ENCODE measurements around the gene SH3TC1. TPM values are rescaled to one million over a fixed set of nuclear protein-coding genes. Genes with fewer than 3 reads are reported as not detected.
A peak's percentile ranks its signal among the peaks of the same experiment; 100 is the strongest.

The SH3TC1 gene
- total and polyA plus RNA-seq, 2 of the 13 experiments (the other 11 are each of a cell fraction or from before 2014, with no cell fraction given) = 14.9 to 21.8 TPM

DNA sequence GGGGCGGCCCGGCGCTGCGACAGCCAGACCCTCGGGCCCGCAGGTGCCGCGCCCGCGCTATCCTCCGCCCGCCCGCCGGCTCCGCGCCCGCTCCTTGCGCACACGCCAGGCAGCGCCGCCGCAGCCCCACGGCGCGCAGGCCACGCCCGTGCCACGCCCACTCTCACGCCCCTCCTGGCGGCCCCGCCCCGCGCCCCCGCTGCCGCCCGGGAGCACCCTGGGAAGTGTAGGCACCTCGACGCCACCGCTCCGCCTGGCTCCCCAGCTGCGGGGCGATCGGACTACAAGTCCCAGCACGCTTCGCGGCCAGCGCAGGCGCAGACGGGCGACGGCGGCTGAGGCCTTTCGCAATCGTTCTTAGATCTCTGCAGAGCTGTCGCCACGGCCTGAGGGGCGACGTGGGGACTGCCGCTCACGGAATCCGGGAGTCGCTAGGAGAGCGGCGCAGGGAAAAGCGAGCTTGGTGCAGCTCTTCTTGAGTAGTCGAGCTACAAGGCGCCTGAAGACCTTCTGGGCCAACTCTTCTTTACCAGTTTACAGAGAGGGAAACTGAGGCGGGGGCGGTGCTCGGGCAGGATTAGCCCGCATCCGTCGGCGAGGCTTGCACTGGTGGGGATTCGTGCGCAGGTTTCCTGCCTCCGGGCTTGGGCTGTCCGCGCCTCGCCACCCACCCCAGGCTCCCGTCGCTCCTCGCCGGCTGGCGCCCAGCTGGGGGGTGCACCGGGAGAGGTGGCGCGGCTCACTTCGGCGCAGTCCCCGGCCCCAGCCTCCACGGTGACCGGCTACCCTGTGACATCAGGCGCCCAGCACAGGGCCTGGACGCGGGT lies 40.2 kb upstream of the SH3TC1 start, which contains the start of gene ABLIM2 (continued):
- TF ChIP-seq ZNF407 (CRISPR knock-in tag; IDR thresholded peaks at IDR 0.05; ENCODE audit: not compliant biosample characterization) (peak; percentile 19), ARID2 (CRISPR knock-in tag; IDR thresholded peaks at IDR 0.05; ENCODE audit: borderline replicate concordance) (no peak), KLF11 (CRISPR knock-in tag; IDR thresholded peaks at IDR 0.05) (no peak), ZBTB20 (CRISPR knock-in tag; IDR thresholded peaks at IDR 0.05; ENCODE audit: borderline replicate concordance, low read depth) (0 out of 2 replicates have a peak, but pooled peaks have one; percentile 27), KDM3A (CRISPR knock-in tag; IDR thresholded peaks at IDR 0.05; ENCODE audit: low read depth) (0 out of 2 replicates have a peak, but pooled peaks have one; percentile 44), AKNA (CRISPR knock-in tag; IDR thresholded peaks at IDR 0.05; ENCODE audit: borderline replicate concordance) (no peak), ARHGAP35 (CRISPR knock-in tag; IDR thresholded peaks at IDR 0.05; ENCODE audit: borderline replicate concordance) (no peak), NBN (conservative IDR thresholded peaks at IDR 0.05) (no peak), FOXP1 (IDR thresholded peaks at IDR 0.05) (no peak), FOXP1 (CRISPR knock-in tag; IDR thresholded peaks at IDR 0.05) (no peak)
- TF ChIP-seq, protein P1, sequence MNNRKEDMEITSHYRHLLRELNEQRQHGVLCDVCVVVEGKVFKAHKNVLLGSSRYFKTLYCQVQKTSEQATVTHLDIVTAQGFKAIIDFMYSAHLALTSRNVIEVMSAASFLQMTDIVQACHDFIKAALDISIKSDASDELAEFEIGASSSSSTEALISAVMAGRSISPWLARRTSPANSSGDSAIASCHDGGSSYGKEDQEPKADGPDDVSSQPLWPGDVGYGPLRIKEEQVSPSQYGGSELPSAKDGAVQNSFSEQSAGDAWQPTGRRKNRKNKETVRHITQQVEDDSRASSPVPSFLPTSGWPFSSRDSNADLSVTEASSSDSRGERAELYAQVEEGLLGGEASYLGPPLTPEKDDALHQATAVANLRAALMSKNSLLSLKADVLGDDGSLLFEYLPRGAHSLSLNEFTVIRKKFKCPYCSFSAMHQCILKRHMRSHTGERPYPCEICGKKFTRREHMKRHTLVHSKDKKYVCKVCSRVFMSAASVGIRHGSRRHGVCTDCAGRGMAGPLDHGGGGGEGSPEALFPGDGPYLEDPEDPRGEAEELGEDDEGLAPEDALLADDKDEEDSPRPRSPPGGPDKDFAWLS (CRISPR knock-in tag; IDR thresholded peaks at IDR 0.05; ENCODE audit: borderline replicate concordance) = no peak
- TF ChIP-seq, protein P2, sequence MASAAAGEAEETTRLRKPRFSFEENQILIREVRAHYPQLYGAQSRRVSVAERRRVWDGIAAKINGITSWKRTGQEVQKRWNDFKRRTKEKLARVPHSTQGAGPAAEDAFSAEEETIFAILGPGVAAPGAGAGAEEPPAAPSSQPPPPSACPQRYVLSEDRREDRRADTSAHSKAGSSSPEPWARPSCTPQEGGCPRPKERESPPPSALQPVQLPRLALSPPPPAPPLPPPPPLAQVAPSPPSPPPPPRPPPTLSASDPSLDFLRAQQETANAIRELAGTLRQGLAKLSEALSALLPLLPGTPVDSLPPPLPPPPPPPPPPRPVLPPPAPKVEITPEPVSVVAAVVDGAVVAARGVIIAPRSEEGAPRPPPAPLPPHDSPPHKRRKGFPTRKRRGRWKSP (CRISPR knock-in tag; IDR thresholded peaks at IDR 0.05) = peak; percentile 78

Data from HepG2 (cell line).